ENCODE data around the gene TPCN1. TPM values are rescaled to one million over a fixed set of nuclear protein-coding genes. Genes with fewer than 3 reads are reported as not detected.

Gene TPCN1
- total RNA-seq, 1 donor from 2014 or later = 51.9 TPM

DNA sequence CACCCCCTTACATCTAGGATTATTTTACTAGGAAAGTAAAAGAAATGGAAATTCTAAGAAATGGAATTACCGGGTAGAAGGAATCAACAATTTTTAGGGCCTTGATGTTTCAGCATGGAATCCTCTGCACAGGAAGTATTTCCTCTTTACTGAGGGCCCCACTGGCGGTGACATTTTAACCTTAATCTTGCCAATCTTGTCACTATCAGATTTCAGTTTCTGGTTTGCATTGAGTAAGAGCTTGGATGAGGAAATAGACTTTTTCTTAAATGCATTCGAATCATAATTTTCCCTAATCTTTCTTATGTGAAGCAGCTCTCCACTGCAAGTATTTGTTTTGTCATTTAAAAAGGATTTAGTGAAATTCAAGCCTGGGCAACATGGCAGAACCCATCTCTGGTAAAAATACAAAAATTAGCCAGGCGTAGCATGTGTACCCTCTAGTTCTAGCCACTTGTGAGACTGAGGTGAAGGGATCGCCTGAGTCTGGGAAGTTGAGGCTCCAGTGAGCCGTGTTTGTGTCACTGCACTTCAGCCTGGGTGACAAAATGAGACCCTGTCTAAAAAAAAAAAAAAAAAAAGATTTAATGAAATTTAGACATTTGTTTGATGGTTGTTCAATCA lies 40.7 kb downstream of the TPCN1 start:
- TF ChIP-seq, protein P1, sequence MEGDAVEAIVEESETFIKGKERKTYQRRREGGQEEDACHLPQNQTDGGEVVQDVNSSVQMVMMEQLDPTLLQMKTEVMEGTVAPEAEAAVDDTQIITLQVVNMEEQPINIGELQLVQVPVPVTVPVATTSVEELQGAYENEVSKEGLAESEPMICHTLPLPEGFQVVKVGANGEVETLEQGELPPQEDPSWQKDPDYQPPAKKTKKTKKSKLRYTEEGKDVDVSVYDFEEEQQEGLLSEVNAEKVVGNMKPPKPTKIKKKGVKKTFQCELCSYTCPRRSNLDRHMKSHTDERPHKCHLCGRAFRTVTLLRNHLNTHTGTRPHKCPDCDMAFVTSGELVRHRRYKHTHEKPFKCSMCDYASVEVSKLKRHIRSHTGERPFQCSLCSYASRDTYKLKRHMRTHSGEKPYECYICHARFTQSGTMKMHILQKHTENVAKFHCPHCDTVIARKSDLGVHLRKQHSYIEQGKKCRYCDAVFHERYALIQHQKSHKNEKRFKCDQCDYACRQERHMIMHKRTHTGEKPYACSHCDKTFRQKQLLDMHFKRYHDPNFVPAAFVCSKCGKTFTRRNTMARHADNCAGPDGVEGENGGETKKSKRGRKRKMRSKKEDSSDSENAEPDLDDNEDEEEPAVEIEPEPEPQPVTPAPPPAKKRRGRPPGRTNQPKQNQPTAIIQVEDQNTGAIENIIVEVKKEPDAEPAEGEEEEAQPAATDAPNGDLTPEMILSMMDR (IDR thresholded peaks at IDR 0.05) = no peak
- intact Hi-C loops (cut with DNase I) = no loop called here

GRCh38 chr12:113262710-113263109 lies 41.4 kb downstream of the TPCN1 start:
- peaks cover 22% of the 10 kb centered on the region for H3K36me3 ChIP-seq
- intact Hi-C loops (cut with DNase I) = no loop called here
- no peak overlapping the region for H3K4me3 ChIP-seq
- no peak for DNase-seq
- TF ChIP-seq, protein P1 (IDR thresholded peaks at IDR 0.05) = no peak
- H3K27ac ChIP-seq = peak overlapping the region; percentile 56
- ATAC-seq = no peak
- no peaks in the 10 kb centered on the region for H3K27me3 ChIP-seq
- H3K4me1 ChIP-seq = peaks cover 38% of the 10 kb centered on the region
- H3K9me3 ChIP-seq = no peaks in the 10 kb centered on the region

More for the DNA sequence above, 40.7 kb downstream of the TPCN1 start:
- H3K27me3 ChIP-seq = no peaks in the 10 kb centered on the region
- DNase-seq (no peak), ATAC-seq (peak; percentile 38)
- peaks cover 38% of the 10 kb centered on the region for H3K4me1 ChIP-seq
- peak overlapping the region; percentile 56 for H3K27ac ChIP-seq
- no peak overlapping the region for H3K4me3 ChIP-seq
- H3K36me3 ChIP-seq = peaks cover 16% of the 10 kb centered on the region
- no peaks in the 10 kb centered on the region for H3K9me3 ChIP-seq

GRCh38 chr12:113263431-113263963 lies 42.2 kb downstream of the TPCN1 start:
- intact Hi-C loops (cut with DNase I) = no loop called here
- Histone ChIP-seq H3K4me1 (peaks cover 38% of the 10 kb centered on the region), H3K9me3 (no peaks in the 10 kb centered on the region), H3K36me3 (peaks cover 30% of the 10 kb centered on the region), H3K27ac (peak overlapping the region; percentile 21), H3K27me3 (no peaks in the 10 kb centered on the region), H3K4me3 (no peak overlapping the region)
- ATAC-seq = no peak
- TF ChIP-seq, protein P1 (IDR thresholded peaks at IDR 0.05) = no peak
- no peak for DNase-seq

GRCh38 chr12:113266106-113266895 lies 45.0 kb downstream of the TPCN1 start:
- intact Hi-C loops (cut with DNase I) = no loop called here
- Histone ChIP-seq H3K4me3 (no peak overlapping the region), H3K9me3 (no peaks in the 10 kb centered on the region), H3K4me1 (peaks cover 19% of the 10 kb centered on the region), H3K36me3 (peaks cover 52% of the 10 kb centered on the region), H3K27ac (no peak overlapping the region), H3K27me3 (no peaks in the 10 kb centered on the region)
- TF ChIP-seq, protein P1 (IDR thresholded peaks at IDR 0.05) = no peak
- DNase-seq = no peak
- no peak for ATAC-seq

GRCh38 chr12:113267621-113268020 lies 46.4 kb downstream of the TPCN1 start:
- TF ChIP-seq, protein P1 (IDR thresholded peaks at IDR 0.05) = no peak
- Histone ChIP-seq H3K27me3 (no peaks in the 10 kb centered on the region), H3K36me3 (peaks cover 52% of the 10 kb centered on the region), H3K4me3 (no peak overlapping the region), H3K27ac (no peak overlapping the region), H3K4me1 (peaks cover 19% of the 10 kb centered on the region), H3K9me3 (no peaks in the 10 kb centered on the region)
- no peak for DNase-seq
- ATAC-seq = no peak
- intact Hi-C loops (cut with DNase I) = no loop called here

Data from upper lobe of right lung (tissue), 1 donor.